Hepatocyte (in vitro differentiated cells): Measurements from ENCODE around the gene PNMA8C.

Source experiments
- EZH2phosphoT487 ChIP-seq: fragments of 200-600 bp; sonication (generic); IDR thresholded peaks from one replicate; pipeline ENCODE4 v1.6.1; 2018; ENCODE audit warnings: antibody characterized with exemption, mild to moderate bottlenecking, low read depth, moderate library complexity; ENCODE audit not compliant: unreplicated experiment, severe bottlenecking
- TF ChIP-seq, protein P1 (sequence below): fragments of 200-600 bp; sonication (generic); IDR thresholded peaks from 2 replicates; pipeline ENCODE4 v1.5.1; 2016; ENCODE audit warnings: antibody characterized with exemption, mild to moderate bottlenecking; ENCODE audit not compliant: poor library complexity

DNA sequence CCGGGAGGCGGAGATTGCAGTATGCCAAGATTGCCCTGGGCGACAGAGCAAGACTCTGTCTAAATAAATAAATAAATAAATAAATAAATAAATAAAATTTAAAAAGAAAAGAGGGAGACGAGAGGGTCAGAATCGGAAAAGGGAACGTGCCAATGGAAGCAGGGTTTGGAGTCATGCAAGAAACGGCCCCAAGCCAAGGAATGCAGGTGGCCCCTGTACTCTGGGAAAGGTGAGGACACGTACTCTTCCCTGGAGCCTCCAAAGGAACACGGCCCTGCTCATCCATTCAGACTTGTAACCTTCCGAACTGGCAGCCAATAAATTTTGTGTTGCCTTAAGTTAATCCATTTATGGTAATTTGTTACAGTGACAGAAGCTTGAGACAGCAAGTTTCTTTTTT, 19.9 kb upstream of the PNMA8C start:
- TF ChIP-seq, protein P1, sequence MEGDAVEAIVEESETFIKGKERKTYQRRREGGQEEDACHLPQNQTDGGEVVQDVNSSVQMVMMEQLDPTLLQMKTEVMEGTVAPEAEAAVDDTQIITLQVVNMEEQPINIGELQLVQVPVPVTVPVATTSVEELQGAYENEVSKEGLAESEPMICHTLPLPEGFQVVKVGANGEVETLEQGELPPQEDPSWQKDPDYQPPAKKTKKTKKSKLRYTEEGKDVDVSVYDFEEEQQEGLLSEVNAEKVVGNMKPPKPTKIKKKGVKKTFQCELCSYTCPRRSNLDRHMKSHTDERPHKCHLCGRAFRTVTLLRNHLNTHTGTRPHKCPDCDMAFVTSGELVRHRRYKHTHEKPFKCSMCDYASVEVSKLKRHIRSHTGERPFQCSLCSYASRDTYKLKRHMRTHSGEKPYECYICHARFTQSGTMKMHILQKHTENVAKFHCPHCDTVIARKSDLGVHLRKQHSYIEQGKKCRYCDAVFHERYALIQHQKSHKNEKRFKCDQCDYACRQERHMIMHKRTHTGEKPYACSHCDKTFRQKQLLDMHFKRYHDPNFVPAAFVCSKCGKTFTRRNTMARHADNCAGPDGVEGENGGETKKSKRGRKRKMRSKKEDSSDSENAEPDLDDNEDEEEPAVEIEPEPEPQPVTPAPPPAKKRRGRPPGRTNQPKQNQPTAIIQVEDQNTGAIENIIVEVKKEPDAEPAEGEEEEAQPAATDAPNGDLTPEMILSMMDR, result no peak
- TF ChIP-seq EZH2phosphoT487, result no peak
